Esophagus squamous epithelium (tissue), 4 donors: ENCODE measurements around the gene SDHAF3.

Experiments
- CTCF ChIP-seq, 6 experiments: fragments of 450-650 bp in 4 of 6; fragments of 200-600 bp in 2 of 6; sonication (generic) in 2 of 6; IDR thresholded peaks; one replicate each; pipeline ENCODE4 v1.5.1; 2016 to 2019; ENCODE audit warnings: antibody characterized with exemption in 6 of 6, mild to moderate bottlenecking in 4 of 6, moderate library complexity in 4 of 6
- POLR2A ChIP-seq, 4 donors: fragments of 450-650 bp; IDR thresholded peaks; one replicate each; pipeline ENCODE4 v1.6.1; 2017; ENCODE audit warnings: antibody characterized with exemption in 4 of 4, mild to moderate bottlenecking in 4 of 4, moderate library complexity in 3 of 4

DNA sequence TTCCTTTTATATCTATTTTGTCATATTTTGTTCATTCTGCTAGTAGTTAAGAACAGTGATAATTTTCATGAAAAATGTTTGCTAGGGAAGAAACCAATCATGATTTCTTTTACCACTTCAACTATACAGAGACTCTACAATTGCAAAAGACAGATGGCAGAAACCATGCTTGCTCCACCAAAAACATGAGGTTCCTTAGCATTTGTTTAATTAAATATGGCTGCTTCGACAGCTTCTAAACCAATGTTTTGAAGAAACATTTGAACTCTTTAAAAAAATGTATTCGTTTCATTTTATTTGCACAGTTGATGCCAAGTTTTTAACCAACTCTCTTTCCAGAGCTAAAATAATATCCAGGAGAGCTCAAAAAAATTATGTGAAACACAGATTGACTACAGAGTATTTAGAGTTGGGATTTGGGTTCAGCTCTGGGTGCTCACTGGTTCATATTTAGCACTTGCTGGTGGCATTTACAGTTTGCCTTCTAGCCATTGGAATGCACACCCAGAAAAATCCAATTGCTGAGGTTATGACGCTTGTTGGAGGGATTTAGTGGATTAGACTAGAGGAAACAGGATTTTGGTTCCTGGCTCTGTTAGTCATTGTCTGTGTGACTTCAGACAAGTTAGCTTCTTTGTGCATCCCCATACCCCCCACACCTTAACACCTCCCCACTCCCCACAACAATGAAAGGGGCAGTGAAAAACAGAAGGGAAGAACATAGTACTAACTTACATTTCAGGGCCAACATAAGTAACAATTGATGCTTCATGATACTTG is 35.8 kb upstream of the SDHAF3 start:
- no peak for TF ChIP-seq CTCF (IDR thresholded peaks at IDR 0.05)
- TF ChIP-seq POLR2A (IDR thresholded peaks at IDR 0.05): no peak
